Mesothelial cell of epicardium (in vitro differentiated cells): ENCODE data around the gene TCF15. TPM values are rescaled to one million over a fixed set of nuclear protein-coding genes. Genes with fewer than 3 reads are reported as not detected.

Experiments used
- DNase-seq, 2 experiments: peaks; one replicate each; pipeline ENCODE4 v3.0.0; 2021; ENCODE audit warnings: low spot score in 2 of 2; ENCODE audit not compliant: unreplicated experiment in 2 of 2
- H3K27ac Mint-ChIP-seq: 2 replicates; pipeline ENCODE4 v1.8.0; 2021; ENCODE audit warnings: mixed read lengths
- H3K27me3 Mint-ChIP-seq: 2 replicates; pipeline ENCODE4 v1.8.0; 2021; ENCODE audit warnings: low read depth, mixed read lengths
- H3K36me3 Mint-ChIP-seq: 2 replicates; pipeline ENCODE4 v1.8.0; 2021; ENCODE audit warnings: mixed read lengths
- H3K4me1 Mint-ChIP-seq: 2 replicates; pipeline ENCODE4 v1.8.0; 2021; ENCODE audit warnings: mixed read lengths
- H3K4me3 Mint-ChIP-seq: 2 replicates; pipeline ENCODE4 v1.8.0; 2021; ENCODE audit warnings: mild to moderate bottlenecking, moderate library complexity, mixed read lengths
- H3K9me3 Mint-ChIP-seq: 2 replicates; pipeline ENCODE4 v1.8.0; 2021; ENCODE audit warnings: mixed read lengths
- total RNA-seq: library from RNA; stranded (reverse); gene quantifications from 3 replicates; pipeline ENCODE4 v1.2.1, GENCODE V29; 2021
- TF ChIP-seq, protein P1 (sequence below): fragments of 200-600 bp; sonication (generic); IDR thresholded peaks from one replicate; pipeline ENCODE4 v1.5.0; 2021; ENCODE audit warnings: antibody characterized with exemption; ENCODE audit not compliant: unreplicated experiment

TCF15 gene
- total RNA-seq, 1 donor from 2014 or later: 0.74 TPM

DNA sequence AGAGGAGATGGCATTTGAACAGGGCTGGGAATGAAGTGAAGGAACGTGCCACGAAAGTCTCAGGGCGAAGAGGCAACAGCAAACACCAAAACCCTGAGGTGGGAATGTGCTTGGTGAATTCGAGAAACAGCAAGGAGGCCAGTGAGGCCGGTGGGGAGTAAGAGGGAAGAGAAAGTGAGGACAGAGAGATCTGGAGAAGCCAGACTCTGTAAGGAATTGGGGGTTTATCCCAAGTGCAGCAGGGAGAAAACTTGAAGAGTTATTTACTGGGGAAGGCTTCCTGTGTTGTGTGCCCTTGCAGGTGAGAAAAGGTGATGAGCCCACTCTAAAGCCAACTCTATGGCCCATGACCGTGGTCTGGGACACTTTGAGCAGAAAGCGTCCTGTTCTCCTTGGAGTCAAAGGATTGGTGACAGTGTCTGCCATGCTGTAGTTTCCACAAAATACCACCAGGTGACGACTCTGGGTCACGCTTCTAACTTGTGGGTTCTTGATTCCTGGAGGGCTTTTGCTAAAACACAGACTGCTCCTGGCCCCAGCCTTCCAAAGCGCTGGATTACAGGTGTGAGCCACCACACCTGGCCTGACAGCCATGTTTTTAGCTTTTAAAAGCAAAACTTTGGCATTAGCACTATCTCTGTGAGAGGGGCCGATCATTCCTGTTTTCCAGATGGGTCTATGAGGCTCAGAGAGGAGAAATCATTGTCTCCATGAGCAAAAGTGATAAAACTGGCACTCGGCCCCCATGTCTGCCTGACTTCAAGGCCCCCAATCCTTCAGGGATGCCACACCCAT lies 48.5 kb downstream of the TCF15 start:
- Mint-ChIP-seq H3K27me3 (peaks cover 23% of the 10 kb centered on the region), H3K36me3 (no peaks in the 10 kb centered on the region), H3K4me1 (no peaks in the 10 kb centered on the region), H3K27ac (no peak overlapping the region), H3K9me3 (no peaks in the 10 kb centered on the region), H3K4me3 (no peak overlapping the region)
- TF ChIP-seq, protein P1, sequence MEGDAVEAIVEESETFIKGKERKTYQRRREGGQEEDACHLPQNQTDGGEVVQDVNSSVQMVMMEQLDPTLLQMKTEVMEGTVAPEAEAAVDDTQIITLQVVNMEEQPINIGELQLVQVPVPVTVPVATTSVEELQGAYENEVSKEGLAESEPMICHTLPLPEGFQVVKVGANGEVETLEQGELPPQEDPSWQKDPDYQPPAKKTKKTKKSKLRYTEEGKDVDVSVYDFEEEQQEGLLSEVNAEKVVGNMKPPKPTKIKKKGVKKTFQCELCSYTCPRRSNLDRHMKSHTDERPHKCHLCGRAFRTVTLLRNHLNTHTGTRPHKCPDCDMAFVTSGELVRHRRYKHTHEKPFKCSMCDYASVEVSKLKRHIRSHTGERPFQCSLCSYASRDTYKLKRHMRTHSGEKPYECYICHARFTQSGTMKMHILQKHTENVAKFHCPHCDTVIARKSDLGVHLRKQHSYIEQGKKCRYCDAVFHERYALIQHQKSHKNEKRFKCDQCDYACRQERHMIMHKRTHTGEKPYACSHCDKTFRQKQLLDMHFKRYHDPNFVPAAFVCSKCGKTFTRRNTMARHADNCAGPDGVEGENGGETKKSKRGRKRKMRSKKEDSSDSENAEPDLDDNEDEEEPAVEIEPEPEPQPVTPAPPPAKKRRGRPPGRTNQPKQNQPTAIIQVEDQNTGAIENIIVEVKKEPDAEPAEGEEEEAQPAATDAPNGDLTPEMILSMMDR: peak; percentile 94
- DNase-seq: peak in 1 of 2 experiments; percentile 71

DNA sequence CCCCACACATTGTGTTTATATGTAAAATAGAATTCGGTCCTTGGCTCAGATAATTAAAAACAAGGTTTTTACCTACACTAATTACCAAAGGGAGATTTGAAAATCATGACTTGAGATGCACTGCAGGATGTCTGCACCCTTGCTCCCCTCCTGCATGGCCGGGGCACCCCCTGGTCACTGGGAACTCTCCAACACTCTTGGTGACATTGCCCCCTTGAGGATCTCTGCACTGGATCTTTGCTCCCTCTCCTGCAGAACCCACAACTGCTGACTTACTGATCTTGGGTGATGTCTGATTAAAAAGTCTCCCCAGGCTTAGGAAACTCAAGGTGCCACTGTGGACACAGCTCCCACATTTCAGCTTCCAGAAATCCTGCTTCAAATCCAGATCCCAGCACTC lies 49.4 kb downstream of the TCF15 start:
- Mint-ChIP-seq H3K4me3 (no peak overlapping the region), H3K9me3 (no peaks in the 10 kb centered on the region), H3K27ac (no peak overlapping the region), H3K36me3 (no peaks in the 10 kb centered on the region), H3K4me1 (peaks cover 4% of the 10 kb centered on the region), H3K27me3 (peaks cover 27% of the 10 kb centered on the region)
- DNase-seq: no peak
- TF ChIP-seq, protein P1: no peak

DNA sequence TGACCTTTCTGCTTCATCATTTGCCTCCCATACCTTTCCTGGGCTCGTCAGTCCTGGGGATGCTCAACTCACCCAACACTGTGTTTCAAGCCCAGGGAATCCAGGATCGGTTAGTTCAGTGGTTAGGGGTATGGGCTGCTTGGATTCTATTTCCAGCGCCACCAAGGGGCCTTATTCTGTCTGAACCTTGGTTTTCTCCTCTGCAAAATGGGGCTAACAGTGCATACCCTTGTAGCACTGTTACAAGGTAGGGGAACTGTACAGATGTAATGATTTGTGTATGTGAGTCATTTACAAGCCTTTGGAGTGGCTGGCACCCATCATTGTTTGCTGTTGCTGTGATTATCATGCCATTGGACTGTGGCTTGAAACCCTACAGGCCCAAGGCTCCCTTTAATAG lies 52.0 kb downstream of the TCF15 start:
- Mint-ChIP-seq H3K4me1 (peaks cover 4% of the 10 kb centered on the region), H3K27ac (no peak overlapping the region), H3K36me3 (no peaks in the 10 kb centered on the region), H3K9me3 (no peaks in the 10 kb centered on the region), H3K4me3 (no peak overlapping the region), H3K27me3 (peaks cover 45% of the 10 kb centered on the region)
- TF ChIP-seq, protein P1: no peak
- no peak for DNase-seq

DNA sequence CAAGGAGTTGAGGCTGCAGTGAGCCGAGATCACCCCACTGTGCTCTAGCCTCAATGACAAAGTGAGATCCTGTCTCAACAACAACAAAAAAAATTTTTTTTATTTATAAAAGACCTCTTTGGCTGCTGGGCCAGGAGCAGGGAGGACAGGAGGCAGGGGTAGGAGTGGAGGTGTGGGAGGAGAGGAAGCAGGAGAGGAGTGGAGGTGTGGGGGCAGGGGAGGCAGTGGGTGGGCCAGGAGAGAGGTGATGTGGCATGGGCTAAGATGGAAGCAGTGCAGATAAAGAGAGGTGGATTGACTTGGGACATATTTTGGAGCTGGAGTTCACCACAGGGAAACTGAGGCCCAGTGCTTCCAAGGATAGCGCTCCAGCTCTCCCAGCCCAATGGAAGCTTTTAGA lies 53.1 kb downstream of the TCF15 start:
- Mint-ChIP-seq H3K27ac (no peak overlapping the region), H3K9me3 (no peaks in the 10 kb centered on the region), H3K4me3 (no peak overlapping the region), H3K27me3 (peaks cover 49% of the 10 kb centered on the region), H3K36me3 (no peaks in the 10 kb centered on the region), H3K4me1 (peaks cover 4% of the 10 kb centered on the region)
- TF ChIP-seq, protein P1: no peak
- DNase-seq: no peak

DNA sequence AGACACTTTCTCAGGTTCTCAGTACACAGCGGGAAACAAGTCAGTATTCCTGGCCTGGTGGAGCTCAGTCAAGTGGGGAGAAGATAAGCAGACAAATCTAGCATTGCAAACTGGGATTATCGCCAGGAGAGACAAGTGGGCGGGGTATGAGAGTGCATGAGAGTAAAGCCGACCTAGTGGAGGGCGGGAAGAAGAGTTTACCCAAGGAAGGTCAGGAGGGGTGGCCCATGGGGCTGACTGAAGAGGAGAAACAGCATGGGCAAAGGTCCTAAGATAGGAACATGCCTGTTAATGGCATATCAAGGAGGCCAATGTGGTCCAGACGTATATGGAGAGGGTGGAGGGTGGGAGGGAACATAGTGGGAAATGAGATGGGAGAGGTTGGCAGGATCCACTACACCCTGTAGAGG lies 54.1 kb downstream of the TCF15 start:
- Mint-ChIP-seq H3K4me1 (peaks cover 4% of the 10 kb centered on the region), H3K27me3 (peaks cover 53% of the 10 kb centered on the region), H3K36me3 (no peaks in the 10 kb centered on the region), H3K4me3 (no peak overlapping the region), H3K27ac (no peak overlapping the region), H3K9me3 (no peaks in the 10 kb centered on the region)
- TF ChIP-seq, protein P1: no peak
- no peak for DNase-seq

Other genes starting within 250 kb of the TCF15 start
- 3.6 to 3.9 TPM (median 3.8 TPM) in 3 replicates for gene TRIB3, start 229.5 kb downstream of the TCF15 start, total RNA-seq
- gene RBCK1, start 202.0 kb downstream of the TCF15 start, total RNA-seq: 108 to 111 TPM (median 108 TPM) in 3 replicates
- 34.1 to 37.1 TPM (median 34.4 TPM) in 3 replicates for gene TBC1D20, start 147.8 kb downstream of the TCF15 start, total RNA-seq
- 160 to 172 TPM (median 164 TPM) in 3 replicates for gene CSNK2A1, start 66.5 kb downstream of the TCF15 start, total RNA-seq
- 13.3 to 13.6 TPM (median 13.5 TPM) in 3 replicates for gene SRXN1, start 42.9 kb upstream of the TCF15 start, total RNA-seq
- not detected in 3 replicates for gene SCRT2, start 65.5 kb upstream of the TCF15 start, total RNA-seq
- 0.25 to 0.36 TPM (median 0.29 TPM) in 3 replicates for gene SLC52A3, start 158.2 kb upstream of the TCF15 start, total RNA-seq
- 11.1 to 11.3 TPM (median 11.1 TPM) in 3 replicates for gene FAM110A, start 223.4 kb upstream of the TCF15 start, total RNA-seq